NCI-H1436 (cell line): ENCODE data around the gene VAV2.
"Not testable (repeated sequence)": the region's sequence is repeated elsewhere in the genome, so short reads cannot be mapped to it uniquely, and the experiment has no call there.

ENCODE experiments used
- DNase-seq: peaks from one replicate; lab custom pipeline; 2025; lab: John Stamatoyannopoulos, UW

Gene VAV2

GRCh38 chr9:133768371-133768858, 223.7 kb downstream of the VAV2 start:
- DNase-seq: no peak

GRCh38 chr9:133767625-133768024, 224.5 kb downstream of the VAV2 start:
- no peak for DNase-seq

GRCh38 chr9:133767008-133767407, 225.1 kb downstream of the VAV2 start:
- no peak for DNase-seq

GRCh38 chr9:133766234-133766633, 225.9 kb downstream of the VAV2 start:
- not testable (repeated sequence) for DNase-seq

GRCh38 chr9:133763272-133764183, 228.6 kb downstream of the VAV2 start:
- DNase-seq: no peak

- DNase-seq: no peak
These were observed 229.4 kb downstream of the VAV2 start for GRCh38 chr9:133762488-133763271.

GRCh38 chr9:133761641-133762248, 230.4 kb downstream of the VAV2 start:
- DNase-seq: no peak

- no peak for DNase-seq
These were observed 231.3 kb downstream of the VAV2 start for GRCh38 chr9:133760713-133761290.

- no peak for DNase-seq
These were observed 232.2 kb downstream of the VAV2 start for GRCh38 chr9:133759946-133760345.

- no peak for DNase-seq
These were observed 232.8 kb downstream of the VAV2 start for GRCh38 chr9:133759146-133759900.

GRCh38 chr9:133758228-133758627, 233.9 kb downstream of the VAV2 start:
- no peak for DNase-seq

GRCh38 chr9:133754688-133755227, 237.4 kb downstream of the VAV2 start:
- no peak for DNase-seq

GRCh38 chr9:133754187-133754586, 237.9 kb downstream of the VAV2 start:
- no peak for DNase-seq

GRCh38 chr9:133752739-133753446, 239.2 kb downstream of the VAV2 start:
- no peak for DNase-seq

GRCh38 chr9:133750982-133751649, 241.0 kb downstream of the VAV2 start:
- DNase-seq: no peak

GRCh38 chr9:133747309-133747708, 244.8 kb downstream of the VAV2 start:
- DNase-seq: no peak

- DNase-seq: not testable (repeated sequence)
These were observed 247.6 kb downstream of the VAV2 start for GRCh38 chr9:133744528-133744927.

GRCh38 chr9:133742849-133743444, 249.2 kb downstream of the VAV2 start:
- peak; percentile 65 for DNase-seq

- DNase-seq: no peak
These were observed 249.9 kb downstream of the VAV2 start for GRCh38 chr9:133742251-133742650.
